Gastroesophageal sphincter (tissue), 2 donors: Measurements from ENCODE around the gene STH.

ENCODE experiments used
- POLR2A ChIP-seq, 2 donors: fragments of 450-650 bp; IDR thresholded peaks; one replicate each; pipeline ENCODE4 v1.6.1; 2017; ENCODE audit warnings: antibody characterized with exemption in 2 of 2, mild to moderate bottlenecking in 2 of 2, moderate library complexity in 1 of 2
- POLR2AphosphoS5 ChIP-seq: sonication (generic); formaldehyde crosslinking; IDR thresholded peaks from one replicate; pipeline ENCODE4 v1.6.1; 2017; ENCODE audit warnings: antibody characterized with exemption

GRCh38 chr17:46025510-46026165 is 26.6 kb downstream of the STH start:
- TF ChIP-seq POLR2AphosphoS5 (no peak), POLR2A (IDR thresholded peaks at IDR 0.05) (no peak)
